ENCODE results near the gene KCNQ2. TPM values are rescaled to one million over a fixed set of nuclear protein-coding genes. Genes with fewer than 3 reads are reported as not detected.

The KCNQ2 gene
- total RNA-seq, 1 experiment from 2014 or later = under 0.01 TPM

GRCh38 chr20:63418617-63419016 lies 53.8 kb downstream of the KCNQ2 start:
- DNase-seq (ENCODE audit: low read depth) = no peak

- DNase-seq (ENCODE audit: low read depth) = no peak
Observed at GRCh38 chr20:63417738-63418120, 54.7 kb downstream of the KCNQ2 start.

- DNase-seq (ENCODE audit: low read depth) = no peak
Observed at GRCh38 chr20:63417097-63417737, 55.2 kb downstream of the KCNQ2 start.

GRCh38 chr20:63416631-63417030 lies 55.8 kb downstream of the KCNQ2 start:
- no peak for DNase-seq (ENCODE audit: low read depth)

GRCh38 chr20:63415647-63416391 lies 56.6 kb downstream of the KCNQ2 start:
- DNase-seq (ENCODE audit: low read depth) = no peak

- no peak for DNase-seq (ENCODE audit: low read depth)
Observed at GRCh38 chr20:63414720-63415430, 57.6 kb downstream of the KCNQ2 start.

GRCh38 chr20:63413963-63414684 lies 58.3 kb downstream of the KCNQ2 start:
- no peak for DNase-seq (ENCODE audit: low read depth)

GRCh38 chr20:63413323-63413722 lies 59.1 kb downstream of the KCNQ2 start:
- no peak for DNase-seq (ENCODE audit: low read depth)

GRCh38 chr20:63412889-63413288 lies 59.6 kb downstream of the KCNQ2 start:
- no peak for DNase-seq (ENCODE audit: low read depth)

GRCh38 chr20:63411898-63412631 lies 60.4 kb downstream of the KCNQ2 start:
- DNase-seq (ENCODE audit: low read depth) = no peak

GRCh38 chr20:63411151-63411897 lies 61.1 kb downstream of the KCNQ2 start:
- DNase-seq (ENCODE audit: low read depth) = no peak

GRCh38 chr20:63409834-63410435 lies 62.5 kb downstream of the KCNQ2 start:
- DNase-seq (ENCODE audit: low read depth) = no peak

- no peak for DNase-seq (ENCODE audit: low read depth)
Observed at GRCh38 chr20:63409066-63409833, 63.2 kb downstream of the KCNQ2 start.

GRCh38 chr20:63408684-63409046 lies 63.8 kb downstream of the KCNQ2 start:
- DNase-seq (ENCODE audit: low read depth) = no peak

- no peak for DNase-seq (ENCODE audit: low read depth)
Observed at GRCh38 chr20:63407928-63408683, 64.3 kb downstream of the KCNQ2 start.

- DNase-seq (ENCODE audit: low read depth) = no peak
Observed at GRCh38 chr20:63406617-63407245, 65.7 kb downstream of the KCNQ2 start.

- DNase-seq (ENCODE audit: low read depth) = no peak
Observed at GRCh38 chr20:63406011-63406410, 66.4 kb downstream of the KCNQ2 start.

Data from HT1080 (cell line).